Measurements from ENCODE around the gene ANKRD33B. TPM values are rescaled to one million over a fixed set of nuclear protein-coding genes. Genes with fewer than 3 reads are reported as not detected.

The ANKRD33B gene
- total RNA-seq, 1 donor from 2014 or later = 6.1 TPM

DNA sequence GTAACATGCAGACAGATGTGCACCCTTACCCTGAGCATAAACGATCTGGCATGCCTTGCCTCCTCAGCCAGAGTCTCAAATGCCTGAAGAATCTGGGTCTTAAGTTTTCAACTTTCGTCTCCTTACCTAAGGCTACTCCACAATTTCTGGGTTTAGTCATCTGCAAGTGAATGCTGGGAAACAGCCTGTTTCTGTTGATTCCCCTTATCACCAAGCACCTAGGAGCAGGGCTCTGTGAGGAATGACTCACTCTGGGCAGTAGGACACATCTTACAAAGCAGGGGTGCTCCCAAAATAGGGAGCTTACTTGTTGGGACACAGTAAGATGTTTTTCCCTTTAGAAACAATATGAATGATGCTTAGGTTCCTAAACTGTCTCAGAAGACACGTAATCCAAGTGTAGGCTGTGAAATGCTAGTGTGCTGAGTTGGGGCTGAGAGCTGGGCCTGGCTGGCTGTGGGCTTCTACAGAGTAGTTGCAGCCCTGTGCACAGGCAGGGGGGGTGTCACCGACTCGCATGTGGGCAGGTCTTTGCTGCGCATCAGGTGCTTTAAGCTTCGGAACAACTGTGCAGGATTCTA is 139.1 kb downstream of the ANKRD33B start:
- intact Hi-C loops (cut with DNase I) = no loop called here
- no peaks in the 10 kb centered on the region for H3K9me3 ChIP-seq
- H3K4me3 ChIP-seq = no peak overlapping the region
- no peaks in the 10 kb centered on the region for H3K27me3 ChIP-seq
- TF ChIP-seq, protein P1, sequence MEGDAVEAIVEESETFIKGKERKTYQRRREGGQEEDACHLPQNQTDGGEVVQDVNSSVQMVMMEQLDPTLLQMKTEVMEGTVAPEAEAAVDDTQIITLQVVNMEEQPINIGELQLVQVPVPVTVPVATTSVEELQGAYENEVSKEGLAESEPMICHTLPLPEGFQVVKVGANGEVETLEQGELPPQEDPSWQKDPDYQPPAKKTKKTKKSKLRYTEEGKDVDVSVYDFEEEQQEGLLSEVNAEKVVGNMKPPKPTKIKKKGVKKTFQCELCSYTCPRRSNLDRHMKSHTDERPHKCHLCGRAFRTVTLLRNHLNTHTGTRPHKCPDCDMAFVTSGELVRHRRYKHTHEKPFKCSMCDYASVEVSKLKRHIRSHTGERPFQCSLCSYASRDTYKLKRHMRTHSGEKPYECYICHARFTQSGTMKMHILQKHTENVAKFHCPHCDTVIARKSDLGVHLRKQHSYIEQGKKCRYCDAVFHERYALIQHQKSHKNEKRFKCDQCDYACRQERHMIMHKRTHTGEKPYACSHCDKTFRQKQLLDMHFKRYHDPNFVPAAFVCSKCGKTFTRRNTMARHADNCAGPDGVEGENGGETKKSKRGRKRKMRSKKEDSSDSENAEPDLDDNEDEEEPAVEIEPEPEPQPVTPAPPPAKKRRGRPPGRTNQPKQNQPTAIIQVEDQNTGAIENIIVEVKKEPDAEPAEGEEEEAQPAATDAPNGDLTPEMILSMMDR (IDR thresholded peaks at IDR 0.05) = no peak
- H3K4me1 ChIP-seq = peaks cover 32% of the 10 kb centered on the region
- no peaks in the 10 kb centered on the region for H3K36me3 ChIP-seq
- DNase-seq (no peak), ATAC-seq (peak; percentile 25)
- H3K27ac ChIP-seq = no peak overlapping the region

GRCh38 chr5:10703676-10704075 is 139.8 kb downstream of the ANKRD33B start:
- no peaks in the 10 kb centered on the region for H3K36me3 ChIP-seq
- ATAC-seq (peak; percentile 7), DNase-seq (no peak)
- H3K4me3 ChIP-seq = no peak overlapping the region
- intact Hi-C loops (cut with DNase I) = no loop called here
- H3K9me3 ChIP-seq = no peaks in the 10 kb centered on the region
- TF ChIP-seq, protein P1 (IDR thresholded peaks at IDR 0.05) = no peak
- H3K4me1 ChIP-seq = peaks cover 32% of the 10 kb centered on the region
- no peaks in the 10 kb centered on the region for H3K27me3 ChIP-seq
- no peak overlapping the region for H3K27ac ChIP-seq

GRCh38 chr5:10704949-10705621 is 141.2 kb downstream of the ANKRD33B start:
- peaks cover 32% of the 10 kb centered on the region for H3K4me1 ChIP-seq
- DNase-seq (no peak), ATAC-seq (peak; percentile 43)
- intact Hi-C loops (cut with DNase I) = no loop called here
- no peaks in the 10 kb centered on the region for H3K9me3 ChIP-seq
- peaks cover 4% of the 10 kb centered on the region for H3K36me3 ChIP-seq
- TF ChIP-seq, protein P1 (IDR thresholded peaks at IDR 0.05) = no peak
- no peak overlapping the region for H3K27ac ChIP-seq
- H3K4me3 ChIP-seq = no peak overlapping the region
- no peaks in the 10 kb centered on the region for H3K27me3 ChIP-seq

GRCh38 chr5:10705747-10706146 is 141.9 kb downstream of the ANKRD33B start:
- peaks cover 32% of the 10 kb centered on the region for H3K4me1 ChIP-seq
- DNase-seq (no peak), ATAC-seq (no peak)
- TF ChIP-seq, protein P1 (IDR thresholded peaks at IDR 0.05) = no peak
- H3K4me3 ChIP-seq = no peak overlapping the region
- H3K9me3 ChIP-seq = no peaks in the 10 kb centered on the region
- no peak overlapping the region for H3K27ac ChIP-seq
- intact Hi-C loops (cut with DNase I) = no loop called here
- H3K27me3 ChIP-seq = no peaks in the 10 kb centered on the region
- peaks cover 4% of the 10 kb centered on the region for H3K36me3 ChIP-seq

DNA sequence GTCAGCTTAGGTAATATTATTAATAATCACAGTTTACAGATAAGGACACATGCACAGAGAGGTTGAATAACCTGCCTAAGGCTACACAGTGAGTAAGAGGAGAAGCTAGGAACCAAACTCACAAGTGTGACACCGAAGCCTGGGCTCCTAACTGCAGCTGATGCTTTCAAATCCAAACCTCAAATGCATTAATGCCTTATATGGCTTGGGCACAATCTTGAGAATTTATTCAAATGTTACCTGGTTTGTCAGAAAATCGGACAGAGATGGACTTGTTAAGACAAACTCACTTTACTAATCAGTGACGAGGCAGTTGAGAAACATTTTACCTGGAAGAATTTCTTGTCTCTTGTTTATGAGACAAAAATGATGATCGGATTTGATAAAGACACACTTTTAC is 142.5 kb downstream of the ANKRD33B start:
- Histone ChIP-seq H3K9me3 (no peaks in the 10 kb centered on the region), H3K4me1 (peaks cover 32% of the 10 kb centered on the region), H3K27ac (no peak overlapping the region), H3K36me3 (peaks cover 4% of the 10 kb centered on the region), H3K4me3 (no peak overlapping the region), H3K27me3 (no peaks in the 10 kb centered on the region)
- TF ChIP-seq, protein P1 (IDR thresholded peaks at IDR 0.05) = no peak
- DNase-seq (no peak), ATAC-seq (no peak)
- intact Hi-C loops (cut with DNase I) = no loop called here

Other genes starting within 250 kb of the ANKRD33B start
- gene MARCHF6, start 210.4 kb upstream of the ANKRD33B start, total RNA-seq = 150 TPM
- gene ROPN1L, start 122.2 kb upstream of the ANKRD33B start, total RNA-seq = 1.9 TPM
- 105 TPM for gene DAP, start 197.2 kb downstream of the ANKRD33B start, total RNA-seq